ENCODE results near the gene DNMT3A. TPM values are rescaled to one million over a fixed set of nuclear protein-coding genes. Genes with fewer than 3 reads are reported as not detected.

Gene DNMT3A
- total RNA-seq, 4 donors from 2014 or later: 8.0 to 18.0 (median 9.3) TPM

- TF ChIP-seq CTCF (IDR thresholded peaks at IDR 0.05): no peak
- ATAC-seq (ENCODE audit: low FRiP score) (no peak), DNase-seq (ENCODE audit: low spot score) (no peak)
Measured at GRCh38 chr2:25207078-25207545, 134.6 kb downstream of the DNMT3A start.

GRCh38 chr2:25204190-25204838 is 137.4 kb downstream of the DNMT3A start:
- ATAC-seq (ENCODE audit: low FRiP score) (no peak), DNase-seq (ENCODE audit: low spot score) (no peak)
- no peak for TF ChIP-seq CTCF (IDR thresholded peaks at IDR 0.05)

- ATAC-seq (ENCODE audit: low FRiP score) (no peak), DNase-seq (ENCODE audit: low spot score) (no peak)
- TF ChIP-seq CTCF (IDR thresholded peaks at IDR 0.05): no peak
Measured at GRCh38 chr2:25202275-25202674, 139.4 kb downstream of the DNMT3A start.

- DNase-seq (ENCODE audit: low spot score) (no peak), ATAC-seq (ENCODE audit: low FRiP score) (no peak)
- TF ChIP-seq CTCF (IDR thresholded peaks at IDR 0.05): no peak
Measured at GRCh38 chr2:25201794-25202193, 139.9 kb downstream of the DNMT3A start.

- ATAC-seq (ENCODE audit: low FRiP score) (no peak), DNase-seq (ENCODE audit: low spot score) (no peak)
- no peak for TF ChIP-seq CTCF (IDR thresholded peaks at IDR 0.05)
Measured at GRCh38 chr2:25201265-25201664, 140.5 kb downstream of the DNMT3A start.

GRCh38 chr2:25198576-25198975 is 143.1 kb downstream of the DNMT3A start:
- ATAC-seq (ENCODE audit: low FRiP score) (no peak), DNase-seq (ENCODE audit: low spot score) (no peak)

More at GRCh38 chr2:25198576-25198975, 143.1 kb downstream of the DNMT3A start:
- no peak for TF ChIP-seq CTCF (IDR thresholded peaks at IDR 0.05)
